HEK293T (cell line): ENCODE measurements around the gene KRT32.
"Not testable (repeated sequence)": the region's sequence is repeated elsewhere in the genome, so short reads cannot be mapped to it uniquely, and the experiment has no call there.

Experiments used
- CTCF ChIA-PET: fragments of 350-600 bp; formaldehyde crosslinking; extraction: SDS; loops from one replicate; lab custom pipeline; 2021; ENCODE audit warnings: antibody characterized with exemption, inconsistent platforms; lab: Yijun Ruan, JAX
- POLR2A ChIA-PET: fragments of 350-600 bp; formaldehyde crosslinking; extraction: SDS; loops from one replicate; lab custom pipeline; 2020; ENCODE audit warnings: antibody characterized with exemption, inconsistent platforms; lab: Yijun Ruan, JAX
- DNase-seq: peaks from one replicate; pipeline ENCODE4 v3.0.0; 2012; ENCODE audit warnings: mixed read lengths; ENCODE audit errors: extremely low spot score
- ARNT ChIP-seq: fragments of 450-650 bp; IDR thresholded peaks from 2 replicates; pipeline ENCODE4 v1.6.1; 2017; ENCODE audit warnings: mild to moderate bottlenecking
- BHLHE40 ChIP-seq: fragments of 450-650 bp; IDR thresholded peaks from 2 replicates; pipeline ENCODE4 v1.6.1; 2016; ENCODE audit warnings: mild to moderate bottlenecking, moderate library complexity, borderline replicate concordance
- CTBP1 ChIP-seq: fragments of 450-650 bp; IDR thresholded peaks from 2 replicates; pipeline ENCODE4 v1.6.1; 2016; ENCODE audit warnings: borderline replicate concordance
- ELF4 ChIP-seq: fragments of 450-650 bp; IDR thresholded peaks from 2 replicates; pipeline ENCODE4 v1.6.1; 2017; ENCODE audit warnings: antibody characterized with exemption
- FOXA1 ChIP-seq: fragments of 450-650 bp; IDR thresholded peaks from 2 replicates; pipeline ENCODE4 v1.6.1; 2016; ENCODE audit warnings: mild to moderate bottlenecking
- FOXK2 ChIP-seq: fragments of 450-650 bp; IDR thresholded peaks from 2 replicates; pipeline ENCODE4 v1.6.1; 2016; ENCODE audit warnings: mild to moderate bottlenecking
- FOXM1 ChIP-seq: fragments of 450-650 bp; IDR thresholded peaks from 2 replicates; pipeline ENCODE4 v1.6.1; 2017; ENCODE audit warnings: mild to moderate bottlenecking, borderline replicate concordance
- HDGF ChIP-seq: fragments of 450-650 bp; IDR thresholded peaks from 2 replicates; pipeline ENCODE4 v1.6.1; 2017; ENCODE audit warnings: antibody characterized with exemption, borderline replicate concordance
- L3MBTL2 ChIP-seq: fragments of 450-650 bp; conservative IDR thresholded peaks from 2 replicates; pipeline ENCODE4 v1.6.1; 2016; ENCODE audit warnings: mild to moderate bottlenecking
- LEF1 ChIP-seq: fragments of 450-650 bp; IDR thresholded peaks from 2 replicates; pipeline ENCODE4 v1.6.1; 2017; ENCODE audit warnings: mild to moderate bottlenecking, borderline replicate concordance
- NFRKB ChIP-seq: fragments of 450-650 bp; IDR thresholded peaks from 2 replicates; pipeline ENCODE4 v1.6.1; 2016; ENCODE audit warnings: mild to moderate bottlenecking, moderate library complexity
- SP1 ChIP-seq: fragments of 450-650 bp; IDR thresholded peaks from 2 replicates; pipeline ENCODE4 v1.6.1; 2017
- SUZ12 ChIP-seq: fragments of 450-650 bp; IDR thresholded peaks from 2 replicates; pipeline ENCODE4 v1.6.1; 2016; ENCODE audit warnings: mild to moderate bottlenecking
- TARDBP ChIP-seq: fragments of 450-650 bp; IDR thresholded peaks from 2 replicates; pipeline ENCODE4 v1.6.1; 2016
- ZNF384 ChIP-seq: fragments of 450-650 bp; IDR thresholded peaks from 2 replicates; pipeline ENCODE4 v1.6.1; 2016
- TF ChIP-seq, protein P1 (sequence below): fragments of 450-650 bp; IDR thresholded peaks from 2 replicates; pipeline ENCODE4 v1.6.1; 2016

The KRT32 gene

GRCh38 chr17:41434005-41434404, 33.2 kb downstream of the KRT32 start:
- ChIA-PET CTCF (no interaction called here), POLR2A (no interaction called here)
- TF ChIP-seq LEF1: no peak
- TF ChIP-seq CTBP1: no peak
- no peak for TF ChIP-seq NFRKB
- TF ChIP-seq SUZ12: no peak
- no peak for TF ChIP-seq FOXK2
- TF ChIP-seq HDGF: no peak
- no peak for TF ChIP-seq FOXA1
- no peak for TF ChIP-seq SP1
- TF ChIP-seq, protein P1, sequence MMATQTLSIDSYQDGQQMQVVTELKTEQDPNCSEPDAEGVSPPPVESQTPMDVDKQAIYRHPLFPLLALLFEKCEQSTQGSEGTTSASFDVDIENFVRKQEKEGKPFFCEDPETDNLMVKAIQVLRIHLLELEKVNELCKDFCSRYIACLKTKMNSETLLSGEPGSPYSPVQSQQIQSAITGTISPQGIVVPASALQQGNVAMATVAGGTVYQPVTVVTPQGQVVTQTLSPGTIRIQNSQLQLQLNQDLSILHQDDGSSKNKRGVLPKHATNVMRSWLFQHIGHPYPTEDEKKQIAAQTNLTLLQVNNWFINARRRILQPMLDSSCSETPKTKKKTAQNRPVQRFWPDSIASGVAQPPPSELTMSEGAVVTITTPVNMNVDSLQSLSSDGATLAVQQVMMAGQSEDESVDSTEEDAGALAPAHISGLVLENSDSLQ: no peak
- TF ChIP-seq L3MBTL2: no peak
- TF ChIP-seq FOXM1: no peak
- no peak for TF ChIP-seq TARDBP
- TF ChIP-seq ZNF384: no peak
- TF ChIP-seq ARNT: no peak
- TF ChIP-seq BHLHE40: no peak
- no peak for TF ChIP-seq ELF4
- DNase-seq: no peak

GRCh38 chr17:41433586-41433985, 33.6 kb downstream of the KRT32 start:
- no peak for DNase-seq
- TF ChIP-seq CTBP1 (no peak), TARDBP (no peak), ZNF384 (no peak), L3MBTL2 (no peak), BHLHE40 (no peak), FOXM1 (no peak), FOXA1 (no peak), SUZ12 (no peak), ELF4 (no peak)
- TF ChIP-seq, protein P1: no peak
- POLR2A ChIA-PET: no interaction called here
- CTCF ChIA-PET: no interaction called here

DNA sequence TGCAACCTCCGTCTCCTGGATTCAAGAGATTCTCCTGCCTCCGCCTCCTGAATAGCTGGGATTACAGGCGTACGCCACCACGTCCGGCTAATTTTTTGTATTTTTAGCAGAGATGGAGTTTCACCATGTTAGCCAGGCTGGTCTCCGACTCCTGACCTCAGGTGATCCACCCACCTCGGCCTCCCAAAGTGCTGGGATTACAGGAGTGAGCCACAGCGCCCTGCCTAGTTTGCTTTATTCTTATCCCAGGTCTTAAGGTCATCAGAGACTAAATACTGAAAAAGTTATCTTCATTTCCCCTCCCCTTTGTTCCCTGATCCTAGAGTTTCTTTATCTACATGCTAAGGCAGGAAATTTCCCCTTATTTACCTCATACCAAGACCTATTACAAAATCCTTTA, 36.8 kb downstream of the KRT32 start:
- POLR2A ChIA-PET, DNase-seq, CTCF ChIA-PET: not testable (repeated sequence)

- ChIA-PET CTCF (no interaction called here), POLR2A (no interaction called here)
- TF ChIP-seq BHLHE40 (no peak), SUZ12 (no peak), FOXM1 (no peak), LEF1 (no peak), ELF4 (no peak), SP1 (no peak)
- DNase-seq: no peak
These were observed 37.5 kb downstream of the KRT32 start for GRCh38 chr17:41429667-41430066.

GRCh38 chr17:41428591-41429291, 38.4 kb downstream of the KRT32 start:
- TF ChIP-seq HDGF: no peak
- no peak for TF ChIP-seq ELF4
- no peak for TF ChIP-seq FOXA1
- no peak for TF ChIP-seq BHLHE40
- TF ChIP-seq ARNT: no peak
- TF ChIP-seq NFRKB: no peak
- TF ChIP-seq LEF1: no peak
- TF ChIP-seq, protein P1: no peak
- no peak for TF ChIP-seq SP1
- no peak for TF ChIP-seq CTBP1
- TF ChIP-seq TARDBP: no peak
- no peak for TF ChIP-seq FOXK2
- TF ChIP-seq ZNF384: no peak
- TF ChIP-seq SUZ12: no peak
- no peak for TF ChIP-seq FOXM1
- TF ChIP-seq L3MBTL2: no peak
- DNase-seq: no peak
- POLR2A ChIA-PET: no interaction called here
- CTCF ChIA-PET: no interaction called here

DNA sequence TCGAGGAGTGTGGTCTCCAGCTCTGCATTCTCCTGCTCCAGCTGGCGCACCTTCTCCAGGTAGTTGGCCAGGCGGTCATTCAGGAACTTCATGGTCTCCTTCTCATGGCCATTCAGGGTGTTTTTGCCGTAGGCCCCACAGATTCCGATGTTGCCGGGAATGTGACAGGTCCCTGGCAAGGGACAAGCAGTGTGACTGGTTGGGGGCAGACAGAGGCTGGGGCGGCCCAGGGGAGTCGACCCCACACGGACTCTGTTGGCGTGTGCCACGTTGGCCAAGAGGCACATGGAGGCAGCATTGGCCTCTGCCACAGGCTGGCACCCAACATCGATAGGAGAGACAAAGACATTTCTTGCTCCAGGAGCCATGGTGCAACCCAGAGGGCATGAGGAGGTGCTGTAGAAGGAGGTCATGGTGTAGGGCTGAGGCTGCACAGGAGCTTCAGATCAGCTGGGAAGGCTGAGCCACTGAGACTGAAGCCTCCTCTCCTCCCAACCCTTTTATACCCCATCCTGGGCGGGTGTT, 43.0 kb downstream of the KRT32 start, which contains the start of gene KRT37:
TSS of gene KRT37 (minus strand) at position 475 of the 525 bp plus-strand sequence. CDS start at position 413, 62 bp downstream.
- CTCF ChIA-PET: interaction anchor here (1.6 kb wide), 1 partner anchor 12 kb away, joined by 3 read pairs; no protein-coding TSS in a partner anchor
- TF ChIP-seq ELF4 (no peak), L3MBTL2 (no peak), ZNF384 (no peak), SP1 (no peak), CTBP1 (no peak), LEF1 (no peak), FOXK2 (no peak), FOXA1 (no peak), TARDBP (no peak), HDGF (no peak)
- no peak for DNase-seq
- POLR2A ChIA-PET: no interaction called here

- CTCF ChIA-PET, POLR2A ChIA-PET, DNase-seq: not testable (repeated sequence)
These were observed 44.6 kb downstream of the KRT32 start for GRCh38 chr17:41422586-41422985.
